GM20000 (cell line): ENCODE data around the gene CARS2.

ENCODE experiments used
- DNase-seq: peaks from one replicate; pipeline ENCODE4 v3.0.0; 2012; ENCODE audit warnings: low spot score
- CTCF ChIP-seq: IDR thresholded peaks from 2 replicates; pipeline ENCODE4 v1.5.1; 2012; ENCODE audit warnings: mild to moderate bottlenecking, control low read depth; ENCODE audit errors: extremely low read depth, missing control alignments

CARS2 gene

DNA sequence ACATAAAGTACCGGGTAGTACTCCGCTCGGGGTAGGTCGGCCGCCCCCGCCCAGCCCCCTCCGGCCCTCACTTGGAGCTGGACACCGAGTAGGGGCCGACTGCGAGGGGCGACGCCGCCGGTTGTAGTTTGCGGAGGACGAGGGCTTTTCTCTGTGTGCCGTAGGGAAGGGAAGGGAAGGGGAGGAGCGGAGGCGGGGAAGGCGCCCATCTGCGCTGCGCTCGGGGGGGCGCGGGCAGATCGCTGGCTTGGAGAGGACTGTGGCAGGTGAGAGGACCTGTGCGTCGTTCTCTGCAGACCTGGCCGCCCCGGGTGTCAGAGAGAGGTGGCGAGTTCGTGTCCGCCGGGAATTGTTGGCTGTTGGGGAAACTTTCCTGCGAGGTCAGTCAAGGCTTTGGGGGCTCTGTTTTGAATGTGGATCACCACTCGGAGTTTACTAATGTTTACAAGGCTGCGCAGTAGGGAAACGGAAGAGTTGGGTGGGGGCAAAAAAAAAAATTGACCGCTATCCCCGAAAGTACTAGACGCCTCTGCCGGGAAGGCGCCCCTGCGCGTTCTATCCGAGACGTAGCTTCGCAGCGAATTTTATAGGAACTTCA, 9.0 kb upstream of the CARS2 start:
- no peak for TF ChIP-seq CTCF
- no peak for DNase-seq

GRCh38 chr13:110713981-110714796, 8.3 kb upstream of the CARS2 start:
- TF ChIP-seq CTCF: no peak
- peak; percentile 70 for DNase-seq

GRCh38 chr13:110713642-110713952, 7.7 kb upstream of the CARS2 start, which contains the start of gene ING1:
ING1 (plus strand) TSS chr13:110713700; CDS start chr13:110714150, 450 bp downstream.
- DNase-seq: no peak
- TF ChIP-seq CTCF: no peak

DNA sequence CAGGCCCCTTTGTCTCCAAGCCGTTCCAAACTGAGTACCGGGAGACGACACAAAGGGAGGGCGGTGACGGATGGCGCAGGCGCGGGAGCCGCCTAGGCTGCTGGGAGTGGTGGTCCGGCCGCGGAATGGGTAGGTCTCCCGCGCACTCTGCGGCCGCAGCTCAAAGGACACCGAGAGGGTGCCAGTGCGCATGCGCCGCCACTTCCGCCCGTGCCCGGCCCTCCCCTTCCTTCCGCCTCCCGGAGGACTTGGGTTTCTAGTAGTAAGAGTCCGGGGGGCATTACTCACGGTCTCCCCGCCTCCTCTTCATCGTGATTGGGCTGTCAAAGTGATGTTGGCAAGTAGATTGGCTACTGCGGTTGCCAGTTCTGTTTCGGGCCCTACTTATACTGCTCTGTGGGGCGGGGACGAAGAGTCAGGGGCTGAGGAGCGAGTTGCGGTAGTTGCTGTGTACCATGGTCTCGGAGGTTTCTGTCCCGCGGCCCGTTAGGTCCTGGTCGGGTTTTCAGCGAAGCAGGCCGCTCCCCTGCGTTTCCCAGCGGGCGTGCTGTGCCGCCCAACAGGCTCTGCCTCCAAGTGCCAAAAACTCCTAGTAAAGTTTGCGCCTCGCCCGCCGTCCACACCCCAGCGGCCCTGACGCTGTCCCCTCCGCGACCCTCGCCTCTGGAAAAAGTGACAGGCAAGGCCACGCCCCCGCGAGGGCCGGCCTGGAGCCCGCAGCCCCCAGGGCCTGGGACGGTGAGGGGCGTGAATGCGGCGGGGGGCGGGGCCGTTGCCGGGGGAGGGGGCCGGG, 7.1 kb upstream of the CARS2 start:
- TF ChIP-seq CTCF: no peak
- peak; percentile 97 for DNase-seq

GRCh38 chr13:110712081-110712848, 6.3 kb upstream of the CARS2 start:
- TF ChIP-seq CTCF: no peak
- peak; percentile 93 for DNase-seq

- no peak for TF ChIP-seq CTCF
- DNase-seq: no peak
Observed at GRCh38 chr13:110706570-110707372, 855 bp upstream of the CARS2 start.
